ENCODE results near the gene SEPTIN8. TPM values are rescaled to one million over a fixed set of nuclear protein-coding genes. Genes with fewer than 3 reads are reported as not detected.

The SEPTIN8 gene
- total and polyA plus RNA-seq, 2 of the 13 experiments (the other 11 are each of a cell fraction or from before 2014, with no cell fraction given) = 41.4 to 49.9 TPM

- TF ChIP-seq ARID4A (CRISPR knock-in tag; IDR thresholded peaks at IDR 0.05; ENCODE audit: borderline replicate concordance) (peak; percentile 36; the same call in 1 of the 2 replicates), ZNF501 (CRISPR knock-in tag; IDR thresholded peaks at IDR 0.05) (peak; percentile 26; the same call in 1 of the 2 replicates), POGZ (CRISPR knock-in tag; IDR thresholded peaks at IDR 0.05) (no peak), JUN (CRISPR knock-in tag; IDR thresholded peaks at IDR 0.05) (no peak), HNRNPLL (IDR thresholded peaks at IDR 0.05; ENCODE audit: low read depth, low read length, poor library complexity, severe bottlenecking) (peak; percentile 67), E2F1 (CRISPR knock-in tag; IDR thresholded peaks at IDR 0.05) (0 out of 2 replicates have a peak, but pooled peaks have one; percentile 35), ZNF687 (CRISPR knock-in tag; IDR thresholded peaks at IDR 0.05) (peak; percentile 85), PCBP2 (optimal IDR thresholded peaks at IDR 0.05; ENCODE audit: low read depth, low read length, poor library complexity, severe bottlenecking) (no peak), NFYC (CRISPR knock-in tag; IDR thresholded peaks at IDR 0.05) (no peak), ZC3H13 (CRISPR knock-in tag; IDR thresholded peaks at IDR 0.05) (peak; percentile 53; the same call in 1 of the 2 replicates), ZBTB38 (CRISPR knock-in tag; IDR thresholded peaks at IDR 0.05) (peak; percentile 75), ZNF263 (CRISPR knock-in tag; IDR thresholded peaks at IDR 0.05) (no peak), ZNF607 (CRISPR knock-in tag; IDR thresholded peaks at IDR 0.05; ENCODE audit: borderline replicate concordance) (peak; percentile 13; the same call in 1 of the 2 replicates), ZNF557 (CRISPR knock-in tag; IDR thresholded peaks at IDR 0.05) (no peak), ARHGAP35 (CRISPR knock-in tag; IDR thresholded peaks at IDR 0.05; ENCODE audit: borderline replicate concordance) (0 out of 2 replicates have a peak, but pooled peaks have one; percentile 43), PRDM4 (CRISPR knock-in tag; IDR thresholded peaks at IDR 0.05; ENCODE audit: borderline replicate concordance) (no peak)
Measured at GRCh38 chr5:132777209-132778069, at the start of gene SEPTIN8 (continued).

Measured in HepG2 (cell line).